T-helper 1 cell treated with Interleukin-12 subunit alpha and Interleukin-12 subunit beta and Interleukin-4 antibody, amounts not matched to agents 30 μg/mL and 1 μg/mL, for 36 hours (primary cell): ENCODE results near the gene PAPPA2.
"Not testable (repeated sequence)": the region's sequence is repeated elsewhere in the genome, so short reads cannot be mapped to it uniquely, and the experiment has no call there.

Experiments used
- H3K27ac Mint-ChIP-seq: one replicate; pipeline ENCODE4 v1.8.0; 2021; ENCODE audit warnings: mild to moderate bottlenecking, mixed read lengths
- H3K27me3 Mint-ChIP-seq: one replicate; pipeline ENCODE4 v1.8.0; 2021; ENCODE audit warnings: low read depth, mixed read lengths
- H3K36me3 Mint-ChIP-seq: one replicate; pipeline ENCODE4 v1.8.0; 2021; ENCODE audit warnings: low read depth, mixed read lengths
- H3K4me1 Mint-ChIP-seq: one replicate; pipeline ENCODE4 v1.8.0; 2021; ENCODE audit warnings: low read depth, mixed read lengths
- H3K4me3 Mint-ChIP-seq: one replicate; pipeline ENCODE4 v1.8.0; 2021; ENCODE audit warnings: mild to moderate bottlenecking, moderate library complexity, mixed read lengths
- H3K9me3 Mint-ChIP-seq: one replicate; pipeline ENCODE4 v1.8.0; 2021; ENCODE audit warnings: mixed read lengths

PAPPA2 gene

GRCh38 chr1:176552217-176552991 is 89.4 kb downstream of the PAPPA2 start:
- Mint-ChIP-seq H3K27ac (no peak overlapping the region), H3K4me3 (no peak overlapping the region), H3K36me3 (no peaks in the 10 kb centered on the region), H3K9me3 (no peaks in the 10 kb centered on the region), H3K27me3 (peaks cover 13% of the 10 kb centered on the region), H3K4me1 (no peaks in the 10 kb centered on the region)

- Mint-ChIP-seq H3K4me3 (no peak overlapping the region), H3K9me3 (no peaks in the 10 kb centered on the region), H3K4me1 (no peaks in the 10 kb centered on the region), H3K36me3 (no peaks in the 10 kb centered on the region), H3K27me3 (peaks cover 13% of the 10 kb centered on the region), H3K27ac (no peak overlapping the region)
Measured at GRCh38 chr1:176552999-176553398, 90.0 kb downstream of the PAPPA2 start.

- no peaks in the 10 kb centered on the region for H3K4me1 Mint-ChIP-seq
- no peaks in the 10 kb centered on the region for H3K9me3 Mint-ChIP-seq
- H3K27me3 Mint-ChIP-seq, result peaks cover 13% of the 10 kb centered on the region
- no peaks in the 10 kb centered on the region for H3K36me3 Mint-ChIP-seq
- H3K4me3 Mint-ChIP-seq, result no peak overlapping the region
- H3K27ac Mint-ChIP-seq, result no peak overlapping the region
Measured at GRCh38 chr1:176556288-176556687, 93.3 kb downstream of the PAPPA2 start.

GRCh38 chr1:176557543-176558258 is 94.7 kb downstream of the PAPPA2 start:
- Mint-ChIP-seq H3K4me3 (no peak overlapping the region), H3K4me1 (no peaks in the 10 kb centered on the region), H3K9me3 (no peaks in the 10 kb centered on the region), H3K27me3 (peaks cover 8% of the 10 kb centered on the region), H3K27ac (no peak overlapping the region), H3K36me3 (no peaks in the 10 kb centered on the region)

GRCh38 chr1:176558561-176558960 is 95.6 kb downstream of the PAPPA2 start:
- Mint-ChIP-seq H3K27me3 (peaks cover 5% of the 10 kb centered on the region), H3K4me3 (no peak overlapping the region), H3K27ac (no peak overlapping the region), H3K36me3 (no peaks in the 10 kb centered on the region), H3K9me3 (no peaks in the 10 kb centered on the region), H3K4me1 (no peaks in the 10 kb centered on the region)

GRCh38 chr1:176559474-176559873 is 96.5 kb downstream of the PAPPA2 start:
- Mint-ChIP-seq H3K27ac (no peak overlapping the region), H3K27me3 (no peaks in the 10 kb centered on the region)

GRCh38 chr1:176559878-176560277 is 96.9 kb downstream of the PAPPA2 start:
- H3K4me1 Mint-ChIP-seq, result no peaks in the 10 kb centered on the region
- H3K4me3 Mint-ChIP-seq, result no peak overlapping the region
- no peaks in the 10 kb centered on the region for H3K9me3 Mint-ChIP-seq
- no peaks in the 10 kb centered on the region for H3K27me3 Mint-ChIP-seq
- H3K27ac Mint-ChIP-seq, result no peak overlapping the region
- no peaks in the 10 kb centered on the region for H3K36me3 Mint-ChIP-seq

More at GRCh38 chr1:176559474-176559873, 96.5 kb downstream of the PAPPA2 start:
- Mint-ChIP-seq H3K4me3 (no peak overlapping the region), H3K4me1 (no peaks in the 10 kb centered on the region), H3K36me3 (no peaks in the 10 kb centered on the region), H3K9me3 (no peaks in the 10 kb centered on the region)

- H3K27ac Mint-ChIP-seq, result no peak overlapping the region
- no peak overlapping the region for H3K4me3 Mint-ChIP-seq
Measured at GRCh38 chr1:176560681-176561080, 97.7 kb downstream of the PAPPA2 start.

GRCh38 chr1:176561761-176562160 is 98.8 kb downstream of the PAPPA2 start:
- H3K27ac Mint-ChIP-seq, H3K27me3 Mint-ChIP-seq, H3K9me3 Mint-ChIP-seq, H3K4me1 Mint-ChIP-seq, H3K4me3 Mint-ChIP-seq, H3K36me3 Mint-ChIP-seq: not testable (repeated sequence)

More at GRCh38 chr1:176560681-176561080, 97.7 kb downstream of the PAPPA2 start:
- Mint-ChIP-seq H3K27me3 (no peaks in the 10 kb centered on the region), H3K9me3 (no peaks in the 10 kb centered on the region), H3K4me1 (no peaks in the 10 kb centered on the region), H3K36me3 (no peaks in the 10 kb centered on the region)

- no peak overlapping the region for H3K4me3 Mint-ChIP-seq
- no peaks in the 10 kb centered on the region for H3K4me1 Mint-ChIP-seq
- no peaks in the 10 kb centered on the region for H3K9me3 Mint-ChIP-seq
- no peaks in the 10 kb centered on the region for H3K36me3 Mint-ChIP-seq
- no peak overlapping the region for H3K27ac Mint-ChIP-seq
- H3K27me3 Mint-ChIP-seq, result no peaks in the 10 kb centered on the region
Measured at GRCh38 chr1:176566004-176566975, 103.3 kb downstream of the PAPPA2 start.

- Mint-ChIP-seq H3K4me3 (no peak overlapping the region), H3K36me3 (no peaks in the 10 kb centered on the region), H3K4me1 (no peaks in the 10 kb centered on the region), H3K27me3 (no peaks in the 10 kb centered on the region), H3K9me3 (no peaks in the 10 kb centered on the region), H3K27ac (no peak overlapping the region)
Measured at GRCh38 chr1:176567190-176567794, 104.3 kb downstream of the PAPPA2 start.

- Mint-ChIP-seq H3K4me3 (no peak overlapping the region), H3K27me3 (no peaks in the 10 kb centered on the region), H3K36me3 (no peaks in the 10 kb centered on the region), H3K4me1 (no peaks in the 10 kb centered on the region), H3K27ac (no peak overlapping the region), H3K9me3 (no peaks in the 10 kb centered on the region)
Measured at GRCh38 chr1:176568185-176568584, 105.2 kb downstream of the PAPPA2 start.

- Mint-ChIP-seq H3K9me3 (no peaks in the 10 kb centered on the region), H3K4me1 (no peaks in the 10 kb centered on the region), H3K27ac (no peak overlapping the region), H3K36me3 (no peaks in the 10 kb centered on the region), H3K4me3 (no peak overlapping the region), H3K27me3 (no peaks in the 10 kb centered on the region)
Measured at GRCh38 chr1:176574756-176575155, 111.8 kb downstream of the PAPPA2 start.

GRCh38 chr1:176575991-176576390 is 113.0 kb downstream of the PAPPA2 start:
- H3K27me3 Mint-ChIP-seq, result no peaks in the 10 kb centered on the region
- H3K27ac Mint-ChIP-seq, result no peak overlapping the region
- no peaks in the 10 kb centered on the region for H3K9me3 Mint-ChIP-seq
- no peak overlapping the region for H3K4me3 Mint-ChIP-seq
- H3K36me3 Mint-ChIP-seq, result no peaks in the 10 kb centered on the region
- H3K4me1 Mint-ChIP-seq, result no peaks in the 10 kb centered on the region
